Measurements from ENCODE around the gene PCDHGB3. TPM values are rescaled to one million over a fixed set of nuclear protein-coding genes. Genes with fewer than 3 reads are reported as not detected.
"Not testable (repeated sequence)": the region's sequence is repeated elsewhere in the genome, so short reads cannot be mapped to it uniquely, and the experiment has no call there.

Gene PCDHGB3
- total and polyA plus RNA-seq, 3 donors from 2014 or later, result 0.74 to 17.1 (median 11.3) TPM

- H3K9me3 ChIP-seq, result no peaks in the 10 kb centered on the region
- WGBS, 2 donors, result 15 to 26% methylated on average over 21 of the region's 21 CpGs
- H3K4me1 ChIP-seq, result no peaks in the 10 kb centered on the region
- H3K27me3 ChIP-seq, result no peaks in the 10 kb centered on the region
- TF ChIP-seq CTCF (IDR thresholded peaks at IDR 0.05) (peak in 2 of 3 experiments; percentile 8 to 23), POLR2A (IDR thresholded peaks at IDR 0.05) (no peak)
- no peak within 1 kb of the TSS for H3K4me3 ChIP-seq
- no peaks in the 10 kb centered on the region for H3K36me3 ChIP-seq (ENCODE audit: low read depth, missing control alignments)
- DNase-seq, result peak; percentile 79
- H3K27ac ChIP-seq, result no peak within 1 kb of the TSS
- intact Hi-C loops (cut with DNase I; ENCODE audit: low total_unique reads), result no loop called here
Measured at GRCh38 chr5:141330299-141331080, 39.6 kb upstream of the PCDHGB3 start, which contains the start of gene PCDHGA1. Gene PCDHGA1 (plus strand): TSS chr5:141330514.

GRCh38 chr5:141332571-141332970 is 37.5 kb upstream of the PCDHGB3 start:
- H3K27me3 ChIP-seq; intact Hi-C loops (cut with DNase I; ENCODE audit: low total_unique reads); H3K4me1 ChIP-seq; DNase-seq; H3K27ac ChIP-seq; H3K36me3 ChIP-seq (ENCODE audit: low read depth, missing control alignments); H3K4me3 ChIP-seq; H3K9me3 ChIP-seq: not testable (repeated sequence)
- 11 to 30% methylated on average over 2 to 27 of the region's 39 CpGs for WGBS, 2 donors

GRCh38 chr5:141338538-141339306 is 31.3 kb upstream of the PCDHGB3 start, which contains the start of gene PCDHGA2:
Gene PCDHGA2 (plus strand): TSS chr5:141338760.
- intact Hi-C loops (cut with DNase I; ENCODE audit: low total_unique reads), result no loop called here
- peak; percentile 80 for DNase-seq

GRCh38 chr5:141340781-141341354 is 29.2 kb upstream of the PCDHGB3 start:
- 38 to 43% methylated on average over 11 to 27 of the region's 45 CpGs for WGBS, 2 donors
- H3K4me1 ChIP-seq; H3K27ac ChIP-seq; H3K4me3 ChIP-seq; DNase-seq; intact Hi-C loops (cut with DNase I; ENCODE audit: low total_unique reads); H3K36me3 ChIP-seq (ENCODE audit: low read depth, missing control alignments); H3K27me3 ChIP-seq; H3K9me3 ChIP-seq: not testable (repeated sequence)

More at GRCh38 chr5:141338538-141339306, 31.3 kb upstream of the PCDHGB3 start, which contains the start of gene PCDHGA2:
- Histone ChIP-seq H3K9me3 (no peaks in the 10 kb centered on the region), H3K4me3 (peak within 1 kb of the TSS in 1 of 2 donors; percentile 46), H3K4me1 (no peaks in the 10 kb centered on the region), H3K36me3 (ENCODE audit: low read depth, missing control alignments) (no peaks in the 10 kb centered on the region), H3K27me3 (no peaks in the 10 kb centered on the region), H3K27ac (peak within 1 kb of the TSS in 1 of 2 donors; percentile 14)
- WGBS, 2 donors, result 7 to 9% methylated on average over 26 to 27 of the region's 27 CpGs
- TF ChIP-seq CTCF (IDR thresholded peaks at IDR 0.05) (peak; percentile 58 to 62 (median 59)), POLR2A (IDR thresholded peaks at IDR 0.05) (no peak)

GRCh38 chr5:141342773-141343172 is 27.3 kb upstream of the PCDHGB3 start:
- intact Hi-C loops (cut with DNase I; ENCODE audit: low total_unique reads), result no loop called here
- Histone ChIP-seq H3K4me1 (no peaks in the 10 kb centered on the region), H3K36me3 (ENCODE audit: low read depth, missing control alignments) (no peaks in the 10 kb centered on the region), H3K9me3 (no peaks in the 10 kb centered on the region), H3K27ac (no peak overlapping the region), H3K4me3 (no peak overlapping the region), H3K27me3 (no peaks in the 10 kb centered on the region)
- WGBS, 2 donors, result 18 to 19% methylated on average over 1 of the region's 1 CpG
- no peak for DNase-seq
- no peak for TF ChIP-seq POLR2A (IDR thresholded peaks at IDR 0.05)
- TF ChIP-seq CTCF (IDR thresholded peaks at IDR 0.05), result no peak
